Activated T-cell treated with anti-CD3 and anti-CD28 coated beads for 1 hour (primary cell): Measurements from ENCODE around the gene GPRASP3.

ENCODE experiments used
- DNase-seq: peaks from one replicate; pipeline ENCODE4 v3.0.0-alpha.2; 2020; ENCODE audit warnings: low read depth

The GPRASP3 gene

GRCh38 chrX:102765217-102765616 is 44.7 kb downstream of the GPRASP3 start:
- DNase-seq = no peak

- no peak for DNase-seq
Observed at GRCh38 chrX:102765809-102766208, 45.3 kb downstream of the GPRASP3 start.

GRCh38 chrX:102767287-102767686 is 46.7 kb downstream of the GPRASP3 start:
- no peak for DNase-seq

GRCh38 chrX:102768987-102769761 is 48.6 kb downstream of the GPRASP3 start:
- DNase-seq = peak; percentile 59
